ENCODE results near the gene MICAL2. TPM values are rescaled to one million over a fixed set of nuclear protein-coding genes. Genes with fewer than 3 reads are reported as not detected.

The MICAL2 gene
- total and polyA plus RNA-seq, 2 donors (not counting 3 experiments of a cell fraction or from before 2014, with no cell fraction given) = 67.6 to 200 TPM

DNA sequence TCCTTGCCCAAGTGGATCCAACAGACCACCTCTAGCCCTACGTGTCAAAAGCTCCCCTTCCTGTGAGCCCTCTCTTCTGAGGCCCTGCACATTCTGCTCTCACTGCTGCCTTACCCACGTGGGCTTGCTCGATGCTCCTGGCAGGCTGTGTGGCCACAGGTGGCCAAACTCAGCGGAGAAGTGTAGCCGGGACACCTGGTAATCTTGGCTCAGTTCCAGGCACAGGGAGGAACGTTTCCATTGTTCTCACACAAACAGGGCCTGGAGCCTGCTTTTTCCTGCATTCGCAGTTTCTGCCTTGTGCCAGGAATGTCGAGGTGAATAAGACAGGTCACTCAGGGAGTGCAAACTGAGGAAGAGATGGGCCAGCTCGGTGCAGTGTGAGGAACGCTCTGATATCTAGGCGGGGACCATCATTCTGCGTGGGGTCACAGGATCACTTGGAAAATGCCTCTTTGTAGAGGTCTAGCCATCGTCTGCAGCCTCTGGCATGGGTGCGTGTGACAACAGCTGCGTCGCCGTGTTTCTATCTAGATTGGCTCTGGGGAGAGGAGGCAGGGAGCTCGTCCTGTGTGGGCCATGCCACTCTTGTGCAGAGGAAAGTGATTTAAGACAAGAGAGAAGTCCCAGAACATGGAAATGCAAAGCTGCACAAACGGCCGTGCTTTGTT, 139.3 kb downstream of the MICAL2 start:
- POLR2A ChIA-PET = no interaction called here
- no peak overlapping the region for H3K9ac ChIP-seq (replicated peaks; ENCODE audit: extremely low read depth, insufficient read depth, low read length)
- FAIRE-seq (peak; percentile 73), DNase-seq (ENCODE audit: low read depth, low spot score) (peak; percentile 89)
- peaks cover 0 to 18% of the 10 kb centered on the region in 2 experiments for H3K36me3 ChIP-seq (ENCODE audit: control insufficient read depth in 2 of 2, extremely low read depth in 1 of 2, insufficient read depth in 2 of 2, low read length in 2 of 2)
- CTCF ChIA-PET = interaction anchor here (1.0 to 2.0 kb wide), 5 partner anchors 10 to 318 kb away, joined by 3 to 9 read pairs (median 3); no protein-coding TSS in a partner anchor
- H2AFZ ChIP-seq (ENCODE audit: low read depth, low read length) = no peak overlapping the region
- H3K27ac ChIP-seq (ENCODE audit: insufficient read depth, low read depth, low read length) = no peak overlapping the region
- H3K9me3 ChIP-seq (replicated peaks; ENCODE audit: control insufficient read depth, insufficient read depth, low read length) = no peaks in the 10 kb centered on the region
- no peak overlapping the region for H3K4me3 ChIP-seq (replicated peaks in 1 of 3; ENCODE audit: insufficient read depth in 1 of 3, low read depth in 1 of 3, low read length in 3 of 3)
- H3K27me3 ChIP-seq (ENCODE audit: control insufficient read depth in 2 of 2, insufficient read depth in 2 of 2, low read length in 2 of 2) = no peaks in the 10 kb centered on the region
- intact Hi-C loops (cut with micrococcal nuclease) (no loop called here), dilution Hi-C loops (cut with MboI; ENCODE audit: extremely low pct_ligation_motif_present, low sequenced_read_pairs) (no loop called here)
- H3K79me2 ChIP-seq (ENCODE audit: control insufficient read depth, insufficient read depth, low read length) = no peaks in the 10 kb centered on the region
- H3K9me1 ChIP-seq (replicated peaks; ENCODE audit: control insufficient read depth, extremely low read depth, insufficient read depth, low read length) = no peaks in the 10 kb centered on the region
- no TSS peak for BruUV-seq (replicated peaks)
- H3K4me2 ChIP-seq (ENCODE audit: insufficient read depth, low read length) = no peak overlapping the region
- peaks cover 5% of the 10 kb centered on the region for H3K4me1 ChIP-seq (ENCODE audit: control insufficient read depth, extremely low read depth, insufficient read depth, low read length)
- H4K20me1 ChIP-seq (replicated peaks; ENCODE audit: control insufficient read depth, extremely low read depth, insufficient read depth, low read length) = no peaks in the 10 kb centered on the region
- TF ChIP-seq, protein P1, sequence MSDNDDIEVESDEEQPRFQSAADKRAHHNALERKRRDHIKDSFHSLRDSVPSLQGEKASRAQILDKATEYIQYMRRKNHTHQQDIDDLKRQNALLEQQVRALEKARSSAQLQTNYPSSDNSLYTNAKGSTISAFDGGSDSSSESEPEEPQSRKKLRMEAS (IDR thresholded peaks at IDR 0.05; ENCODE audit: insufficient read depth, insufficient read length) = peak; percentile 26
- TF ChIP-seq EZH2 (IDR thresholded peaks at IDR 0.05; ENCODE audit: borderline replicate concordance, low read depth, low read length, severe bottlenecking) = no peak

DNA sequence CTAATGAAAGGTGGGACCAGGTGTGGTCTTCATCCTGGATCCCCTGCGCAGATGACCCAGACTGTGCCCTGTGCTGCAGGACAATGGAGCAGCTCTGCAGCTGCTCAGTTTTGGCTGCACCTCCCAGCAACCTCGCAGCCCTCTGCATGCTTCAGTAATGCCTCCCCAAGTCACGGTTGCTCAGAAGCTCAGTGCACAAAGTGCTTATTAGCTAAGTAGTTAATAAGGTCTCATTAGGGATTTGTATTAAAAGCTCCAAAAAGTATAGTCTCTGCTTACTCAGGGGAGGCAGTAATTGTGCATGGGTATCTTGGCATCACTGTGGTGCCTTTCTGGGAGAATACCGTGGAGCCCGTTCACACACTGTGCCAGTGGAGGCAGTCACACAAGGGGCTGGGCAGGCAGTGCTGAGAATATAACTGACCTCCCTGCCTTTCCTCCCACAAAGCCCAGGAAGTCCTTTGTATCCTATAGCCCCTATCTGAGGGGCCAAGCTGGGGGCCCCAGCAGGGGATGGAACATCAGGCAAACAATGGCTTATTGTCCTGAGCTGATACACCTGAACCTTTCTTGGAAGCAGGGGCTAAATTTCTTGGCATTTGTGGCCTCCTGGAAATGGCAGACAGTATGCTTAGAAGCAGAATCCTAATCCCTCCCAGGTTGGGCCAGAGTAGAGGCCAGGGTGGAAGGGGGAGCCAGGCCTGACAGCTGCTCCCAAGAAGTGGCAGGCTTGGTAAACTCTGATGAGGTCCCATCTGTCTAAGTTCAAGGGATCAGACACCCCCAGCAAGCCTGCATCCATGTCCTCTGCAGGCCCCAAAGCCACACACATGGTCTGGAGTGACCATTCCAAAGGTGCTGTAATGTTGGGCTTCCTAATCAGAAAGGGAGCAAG, 141.5 kb downstream of the MICAL2 start:
- dilution Hi-C loops (cut with MboI; ENCODE audit: extremely low pct_ligation_motif_present, low sequenced_read_pairs) = no loop called here
- TF ChIP-seq, protein P1 (IDR thresholded peaks at IDR 0.05; ENCODE audit: insufficient read depth, insufficient read length) = no peak
- no peak for TF ChIP-seq GATA2 (IDR thresholded peaks at IDR 0.05; ENCODE audit: insufficient read depth, insufficient read length, low read depth, low read length)
- no peak for TF ChIP-seq EZH2 (IDR thresholded peaks at IDR 0.05; ENCODE audit: borderline replicate concordance, low read depth, low read length, severe bottlenecking)
- POLR2A ChIA-PET = no interaction called here

More for the DNA sequence above, 141.5 kb downstream of the MICAL2 start:
- Histone ChIP-seq H3K9me1 (replicated peaks; ENCODE audit: control insufficient read depth, extremely low read depth, insufficient read depth, low read length) (no peaks in the 10 kb centered on the region), H3K9me3 (replicated peaks; ENCODE audit: control insufficient read depth, insufficient read depth, low read length) (no peaks in the 10 kb centered on the region), H4K20me1 (replicated peaks; ENCODE audit: control insufficient read depth, extremely low read depth, insufficient read depth, low read length) (no peaks in the 10 kb centered on the region), H3K79me2 (ENCODE audit: control insufficient read depth, insufficient read depth, low read length) (no peaks in the 10 kb centered on the region), H3K27ac (ENCODE audit: insufficient read depth, low read depth, low read length) (no peak overlapping the region), H3K4me2 (ENCODE audit: insufficient read depth, low read length) (no peak overlapping the region), H2AFZ (ENCODE audit: low read depth, low read length) (no peak overlapping the region), H3K27me3 (ENCODE audit: control insufficient read depth in 2 of 2, insufficient read depth in 2 of 2, low read length in 2 of 2) (no peaks in the 10 kb centered on the region), H3K9ac (replicated peaks; ENCODE audit: extremely low read depth, insufficient read depth, low read length) (no peak overlapping the region), H3K4me1 (ENCODE audit: control insufficient read depth, extremely low read depth, insufficient read depth, low read length) (peaks cover 5% of the 10 kb centered on the region), H3K36me3 (ENCODE audit: control insufficient read depth in 2 of 2, extremely low read depth in 1 of 2, insufficient read depth in 2 of 2, low read length in 2 of 2) (peaks cover 3 to 16% of the 10 kb centered on the region in 2 experiments), H3K4me3 (replicated peaks in 1 of 3; ENCODE audit: insufficient read depth in 1 of 3, low read depth in 1 of 3, low read length in 3 of 3) (no peak overlapping the region)
- FAIRE-seq = no peak
- intact Hi-C loops (cut with micrococcal nuclease) = no loop called here
- DNase-seq (ENCODE audit: low read depth, low spot score) = no peak
- no TSS peak for BruUV-seq (replicated peaks)
- CTCF ChIA-PET = interaction anchor here (1.0 to 1.5 kb wide), 4 partner anchors 9 to 185 kb away, joined by 3 to 4 read pairs (median 4); no protein-coding TSS in a partner anchor

All from endothelial cell of umbilical vein (primary cell).